ENCODE measurements around the gene PCBP4.

PCBP4 gene

DNA sequence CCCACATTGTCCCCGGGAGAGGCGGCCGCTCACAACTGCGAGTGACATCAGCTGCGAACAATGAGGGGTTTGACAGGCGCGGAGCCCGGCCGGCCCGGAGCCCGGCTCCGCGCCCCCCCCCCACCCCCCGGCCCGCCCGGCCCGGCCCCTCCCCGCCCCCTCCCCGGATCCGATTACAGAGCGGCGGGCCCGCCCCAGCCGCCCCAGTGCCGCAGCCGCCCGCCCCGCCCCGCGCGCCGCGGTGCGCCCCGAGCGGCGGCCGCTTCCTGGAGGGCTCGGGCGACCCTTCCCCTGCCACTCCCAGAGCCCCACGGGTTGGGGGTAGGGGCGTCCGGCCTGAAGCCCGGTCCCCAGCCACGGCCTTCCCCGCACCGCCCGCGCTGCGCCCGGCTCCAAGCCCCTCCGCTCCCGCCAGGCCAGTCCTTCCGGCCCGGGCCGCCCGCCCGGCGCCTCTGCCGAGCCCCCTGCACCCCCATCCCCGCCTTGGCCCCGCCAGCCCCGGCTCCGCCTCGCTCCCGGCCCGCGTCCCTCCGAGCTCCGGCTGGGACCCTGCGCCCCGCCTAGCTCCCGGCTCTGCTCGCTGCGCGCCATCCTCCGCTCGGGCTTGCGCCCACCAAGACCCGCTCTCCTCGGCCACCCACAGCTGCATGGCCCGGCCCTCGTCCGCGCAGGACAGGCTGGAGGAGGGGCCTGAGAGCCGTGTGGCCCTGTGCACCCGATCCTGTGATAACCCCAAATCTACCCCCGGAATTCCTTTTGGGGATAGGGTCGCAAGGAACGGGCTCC, at the start of gene PCBP4:
PCBP4 (minus strand) TSS at position 71 of the 786 bp plus-strand sequence. CDS start 6,214 bp downstream, outside the sequence.
- DNase-seq (ENCODE audit: low read depth in 4 of 4, low spot score in 1 of 4): no peak

DNA sequence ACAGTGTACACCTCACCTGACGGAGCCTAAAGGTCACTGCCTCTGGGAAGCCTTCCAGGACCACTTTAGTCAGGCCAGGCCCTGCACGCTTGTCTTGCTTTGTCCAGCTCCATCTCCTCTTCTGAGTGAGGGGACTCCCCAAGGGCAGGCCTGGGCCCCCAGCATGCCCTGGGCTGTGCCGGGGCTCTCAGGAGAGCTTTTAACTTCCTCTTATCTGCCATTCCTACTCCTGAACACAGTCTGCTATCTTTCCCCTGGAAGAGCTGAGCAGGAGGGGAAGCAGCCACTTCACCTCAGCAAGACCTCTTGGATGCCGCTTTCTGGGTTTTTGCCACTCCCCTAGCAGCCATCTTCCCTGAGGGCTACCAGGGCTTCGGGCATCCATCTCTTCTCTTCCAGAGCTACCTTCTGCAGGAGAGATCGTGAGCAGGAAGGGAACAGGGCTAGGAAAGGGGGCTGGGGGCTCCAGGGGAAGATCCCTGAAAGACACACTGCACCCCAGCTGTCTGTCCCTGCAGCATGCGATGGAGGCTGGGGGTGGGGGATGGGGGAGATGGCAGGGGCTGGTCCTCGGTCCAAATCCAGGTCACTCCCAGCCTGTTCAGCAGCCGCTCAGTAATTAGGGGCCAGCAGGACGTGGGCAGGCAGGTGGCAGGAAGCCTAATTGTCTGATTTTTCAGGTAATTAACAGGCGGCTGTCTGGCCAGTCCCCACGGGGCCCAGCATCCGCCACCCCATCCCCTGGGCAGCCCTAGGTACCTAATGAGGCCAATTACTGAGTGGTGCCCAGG, 48.4 kb upstream of the PCBP4 start:
- no peak for DNase-seq (ENCODE audit: low read depth in 4 of 4, low spot score in 1 of 4)

DNA sequence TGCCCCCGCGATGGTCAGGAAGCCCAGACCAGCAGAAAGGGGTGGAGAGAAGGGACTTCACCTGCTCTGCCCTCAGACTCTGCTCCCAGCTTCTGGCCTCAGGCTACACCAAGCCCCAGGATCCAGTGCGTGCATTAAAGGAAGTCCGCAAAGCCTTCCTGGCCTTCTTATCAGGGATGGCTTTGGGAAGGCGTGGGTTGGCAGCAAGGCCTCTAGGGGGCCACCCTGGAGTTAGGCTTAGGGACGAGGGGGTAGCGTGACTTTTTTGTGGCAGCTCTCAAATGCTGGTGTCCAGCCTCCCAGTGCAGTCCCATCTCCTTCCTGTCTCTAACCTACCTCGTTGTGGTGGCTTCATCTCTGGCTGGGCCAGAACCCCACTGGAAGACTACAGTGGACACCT, 47.4 kb upstream of the PCBP4 start:
- DNase-seq (ENCODE audit: low read depth in 4 of 4, low spot score in 1 of 4): no peak

DNA sequence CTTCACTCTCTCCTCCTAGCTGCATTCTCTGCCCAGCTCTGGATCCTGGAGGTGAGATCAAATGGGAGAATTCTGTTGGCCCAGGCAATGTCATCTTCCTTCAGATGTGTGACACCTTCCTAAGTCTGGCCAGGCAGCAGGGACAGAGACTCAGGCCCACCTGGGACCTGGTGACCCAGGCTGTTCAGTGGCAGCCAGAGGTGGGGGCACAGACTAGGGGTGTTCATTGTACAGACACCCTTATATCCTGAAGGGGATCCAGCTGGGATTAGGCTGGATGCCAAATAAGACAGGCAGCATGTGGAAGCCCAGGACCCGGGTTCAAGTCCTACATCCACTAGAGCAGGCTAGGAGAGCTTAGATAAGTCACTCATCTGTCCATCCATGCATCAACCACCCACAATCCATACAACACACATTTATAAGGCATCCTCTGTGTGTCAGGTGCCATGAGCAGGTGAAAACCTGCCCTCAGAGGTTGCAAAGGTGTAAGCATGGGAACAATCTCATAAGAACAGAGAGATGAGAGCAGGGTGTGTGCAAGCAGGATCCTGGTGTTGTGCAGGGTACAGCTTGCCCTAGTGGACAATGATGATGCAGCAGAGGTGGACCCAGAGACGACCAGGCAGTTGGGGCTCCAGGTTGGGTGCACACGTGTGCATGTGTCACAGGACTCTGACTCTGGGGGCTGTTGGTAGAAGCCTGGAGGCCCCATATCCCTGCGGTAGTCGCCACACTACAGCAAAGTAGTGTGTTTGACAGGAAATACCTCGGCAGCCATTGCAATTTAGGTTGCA, 46.7 kb upstream of the PCBP4 start:
- no peak for DNase-seq (ENCODE audit: low read depth in 4 of 4, low spot score in 1 of 4)

DNA sequence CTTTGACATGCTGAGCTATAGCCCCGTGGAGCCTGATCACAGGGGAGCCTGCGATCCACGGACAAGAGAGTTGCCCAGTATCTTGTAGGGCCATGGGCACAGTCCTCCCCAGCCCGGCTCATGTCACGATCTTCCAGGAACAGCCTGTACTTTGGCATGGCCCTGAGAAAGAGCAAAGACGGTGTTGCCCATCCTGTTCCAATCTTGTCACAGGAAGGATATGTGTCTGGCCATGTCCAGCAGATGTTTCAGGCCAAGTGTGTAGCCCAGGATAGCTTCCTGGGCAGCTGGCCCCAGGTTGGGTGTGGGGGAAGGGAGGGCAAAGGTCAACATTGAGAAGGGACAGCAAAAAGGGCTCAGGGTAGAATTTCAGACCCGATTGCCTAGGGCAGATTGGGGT, 45.4 kb upstream of the PCBP4 start:
- no peak for DNase-seq (ENCODE audit: low read depth in 4 of 4, low spot score in 1 of 4)

DNA sequence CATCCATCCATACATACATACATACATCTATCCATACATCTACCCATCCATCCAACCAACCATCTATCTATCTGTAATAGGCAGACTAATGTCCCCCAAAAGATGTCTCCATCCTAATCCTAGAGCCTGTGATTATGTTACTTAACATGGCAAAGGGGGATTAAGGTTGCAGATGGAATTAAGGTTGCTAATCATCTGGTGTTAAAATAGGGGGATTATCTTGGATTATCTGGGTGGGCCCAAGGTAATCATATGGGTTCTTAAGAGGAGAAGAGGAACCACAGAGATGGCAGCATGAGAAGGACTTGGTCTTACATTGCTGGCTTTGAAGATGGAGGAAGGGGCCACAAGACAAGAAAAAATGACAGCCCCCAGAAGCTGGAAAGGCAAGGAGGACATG, 43.2 kb upstream of the PCBP4 start:
- DNase-seq (ENCODE audit: low read depth in 4 of 4, low spot score in 1 of 4): no peak

DNA sequence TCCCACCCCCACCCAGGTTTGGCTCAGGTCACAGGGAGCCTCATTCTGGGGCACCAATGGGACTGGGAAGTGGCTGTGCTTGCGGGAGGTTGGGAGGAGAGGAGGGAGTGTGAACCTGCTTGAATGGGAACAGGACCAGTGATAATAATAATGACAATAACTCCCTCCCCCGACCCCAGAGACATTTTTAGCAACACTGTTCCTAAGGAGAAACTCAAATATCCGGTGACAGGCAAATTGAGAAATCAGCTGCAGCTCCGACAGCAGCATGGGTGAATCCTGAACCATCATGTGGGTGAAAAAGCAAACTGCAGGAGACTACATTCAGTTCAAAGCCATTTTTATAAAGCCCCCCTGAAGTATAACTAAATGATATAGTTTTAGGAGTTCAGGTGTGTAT, 40.0 kb upstream of the PCBP4 start:
- no peak for DNase-seq (ENCODE audit: low read depth in 4 of 4, low spot score in 1 of 4)

DNA sequence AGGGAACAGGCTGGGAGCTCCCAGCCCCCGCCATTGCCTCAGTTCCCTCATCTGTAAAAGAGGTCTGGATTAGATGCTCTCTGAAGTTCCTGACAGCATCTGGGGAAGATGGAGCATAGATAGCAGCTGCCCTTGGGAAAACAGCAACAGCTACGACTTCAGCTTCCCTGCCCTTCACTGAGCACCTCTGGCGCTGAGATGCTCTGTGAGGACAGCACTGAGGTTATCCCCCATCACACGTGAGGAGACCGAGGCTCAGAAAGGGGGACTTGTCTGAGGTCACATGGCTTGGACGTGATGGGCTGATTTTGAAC, 39.5 kb upstream of the PCBP4 start:
- DNase-seq (ENCODE audit: low read depth in 4 of 4, low spot score in 1 of 4): no peak

DNA sequence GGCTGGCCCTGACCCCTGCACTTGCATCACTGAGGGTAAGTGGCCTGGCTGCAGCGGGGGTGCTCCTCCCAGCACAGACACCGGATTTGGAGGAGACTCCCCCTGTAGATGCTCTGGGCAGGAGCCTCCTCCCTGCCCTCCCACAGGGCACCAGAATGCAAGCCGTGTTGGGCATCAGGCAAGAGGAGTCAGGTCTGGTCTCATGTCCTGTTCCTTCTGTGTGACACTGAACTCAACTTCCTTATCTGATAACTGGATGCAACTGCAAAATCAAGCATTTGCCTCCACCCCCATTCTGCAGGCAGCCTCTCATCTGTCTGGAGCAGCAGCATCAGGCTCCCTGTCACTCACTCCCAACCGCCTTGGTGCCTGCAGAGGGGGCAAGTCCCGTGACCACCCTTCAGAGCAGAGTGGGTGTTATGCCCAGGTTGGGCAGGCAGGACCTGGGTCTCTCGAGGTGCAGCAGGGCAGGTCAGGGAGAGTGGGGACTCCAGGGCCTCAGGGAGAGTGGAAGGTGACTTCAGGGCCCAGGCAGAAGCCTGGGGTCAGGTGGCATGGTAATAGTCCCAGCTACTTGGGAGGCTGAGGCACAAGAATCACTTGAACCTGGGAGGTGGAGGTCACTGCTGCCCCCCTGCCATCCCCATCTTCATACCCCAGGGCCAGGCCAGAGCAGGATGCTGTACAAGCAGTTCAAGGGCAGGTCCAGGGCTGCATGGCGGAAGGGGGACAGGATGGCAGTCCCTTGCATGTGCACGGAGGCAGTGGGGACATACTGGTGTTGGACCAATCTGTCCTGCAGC, 39.0 kb upstream of the PCBP4 start:
- DNase-seq (ENCODE audit: low read depth in 4 of 4, low spot score in 1 of 4): no peak

DNA sequence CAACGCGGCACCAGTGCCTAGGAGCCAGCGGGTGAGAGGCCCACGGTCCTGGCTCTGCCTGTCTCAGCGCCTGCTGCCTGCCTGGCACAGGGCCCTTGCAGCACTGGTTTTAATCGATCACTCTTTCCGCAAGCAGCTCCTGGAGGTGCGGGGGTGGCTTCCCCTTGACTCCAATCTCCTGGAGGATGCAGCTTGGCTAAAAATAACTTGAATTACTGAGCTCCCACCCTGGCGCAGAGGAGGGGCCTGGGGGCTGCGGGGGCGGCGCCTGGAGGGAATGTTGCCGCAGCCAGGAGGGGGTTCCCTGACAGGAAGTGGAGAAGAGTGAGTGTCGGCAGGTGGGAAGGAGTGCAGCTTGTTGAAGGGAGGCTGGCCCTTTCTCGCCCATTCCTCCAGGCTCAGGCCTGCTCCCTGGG, 38.3 kb upstream of the PCBP4 start:
- DNase-seq (ENCODE audit: low read depth in 4 of 4, low spot score in 1 of 4): no peak

DNA sequence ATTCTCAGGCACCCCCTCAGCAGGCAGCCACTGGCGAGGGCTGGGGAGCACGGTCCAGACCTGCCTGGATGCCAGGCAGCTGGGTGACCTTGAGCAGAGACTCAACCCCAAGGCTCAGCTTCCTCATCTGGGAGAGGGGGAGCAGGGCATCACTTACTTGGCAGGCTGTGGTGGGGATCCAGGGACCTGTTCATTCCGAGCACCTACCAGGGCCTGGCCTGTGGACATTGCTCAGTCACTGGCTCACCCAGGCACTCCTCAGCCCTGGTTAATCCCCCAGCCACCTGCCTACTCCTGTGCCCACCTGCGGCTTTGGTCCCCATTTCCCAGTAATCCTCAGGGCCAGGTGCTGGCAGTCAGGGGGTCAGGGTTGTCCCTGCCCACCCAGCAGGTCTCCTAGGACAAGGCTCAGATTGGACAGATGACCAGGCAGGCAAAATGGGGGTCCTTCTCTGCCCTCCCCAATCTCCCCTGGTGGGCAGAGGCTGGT, 37.7 kb upstream of the PCBP4 start:
- DNase-seq (ENCODE audit: low read depth in 4 of 4, low spot score in 1 of 4): no peak

DNA sequence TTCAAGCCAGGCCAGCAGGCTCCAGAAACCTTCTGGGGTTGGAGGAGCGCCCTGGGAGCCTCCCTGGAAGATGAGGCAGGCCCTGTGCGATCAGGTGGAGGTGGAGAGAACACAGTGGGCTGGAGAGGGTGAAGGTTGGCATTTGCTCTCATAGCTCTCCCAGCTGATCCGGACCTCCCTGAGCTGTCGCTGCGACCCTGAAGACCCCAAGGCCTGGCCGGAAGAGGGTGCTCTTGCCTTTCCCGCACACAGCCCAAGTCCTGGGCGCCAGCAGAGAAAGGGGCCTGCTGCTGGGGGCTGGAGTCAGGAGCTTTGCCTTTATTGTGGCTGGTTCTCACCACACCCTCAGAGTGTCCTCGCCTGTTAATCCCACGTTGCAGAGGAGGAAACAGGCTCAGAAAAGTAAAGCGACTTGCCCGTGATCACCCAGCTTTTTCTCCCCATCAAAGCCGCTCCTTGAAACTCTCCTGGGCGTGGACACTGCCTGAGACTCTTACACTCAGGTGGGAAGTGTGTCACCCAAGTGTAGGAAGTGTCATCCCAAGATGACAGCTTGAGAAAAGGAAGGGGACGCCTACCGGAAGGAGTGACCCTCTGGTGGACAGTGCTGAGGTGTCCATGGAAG, 37.0 kb upstream of the PCBP4 start:
- no peak for DNase-seq (ENCODE audit: low read depth in 4 of 4, low spot score in 1 of 4)

DNA sequence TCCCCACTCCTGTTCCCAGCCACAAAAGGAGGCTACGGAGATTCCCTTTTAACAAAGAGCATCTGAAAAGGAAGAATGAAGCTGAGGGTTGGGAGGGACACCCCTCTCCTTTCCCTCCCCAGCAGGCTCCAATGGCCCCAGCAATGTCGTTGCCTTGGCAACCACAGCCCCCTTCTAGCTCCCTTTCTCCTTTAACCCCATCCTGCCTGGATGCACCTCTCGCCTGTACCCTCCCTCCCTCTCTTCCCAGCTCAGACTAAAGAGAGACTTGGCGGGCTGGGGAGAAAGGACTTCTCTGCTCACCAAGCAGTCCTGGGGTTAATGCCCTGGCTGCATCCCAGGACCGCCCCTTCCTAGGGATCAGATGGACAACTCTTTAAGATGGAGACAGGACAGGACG, 35.5 kb upstream of the PCBP4 start:
- no peak for DNase-seq (ENCODE audit: low read depth in 4 of 4, low spot score in 1 of 4)

DNA sequence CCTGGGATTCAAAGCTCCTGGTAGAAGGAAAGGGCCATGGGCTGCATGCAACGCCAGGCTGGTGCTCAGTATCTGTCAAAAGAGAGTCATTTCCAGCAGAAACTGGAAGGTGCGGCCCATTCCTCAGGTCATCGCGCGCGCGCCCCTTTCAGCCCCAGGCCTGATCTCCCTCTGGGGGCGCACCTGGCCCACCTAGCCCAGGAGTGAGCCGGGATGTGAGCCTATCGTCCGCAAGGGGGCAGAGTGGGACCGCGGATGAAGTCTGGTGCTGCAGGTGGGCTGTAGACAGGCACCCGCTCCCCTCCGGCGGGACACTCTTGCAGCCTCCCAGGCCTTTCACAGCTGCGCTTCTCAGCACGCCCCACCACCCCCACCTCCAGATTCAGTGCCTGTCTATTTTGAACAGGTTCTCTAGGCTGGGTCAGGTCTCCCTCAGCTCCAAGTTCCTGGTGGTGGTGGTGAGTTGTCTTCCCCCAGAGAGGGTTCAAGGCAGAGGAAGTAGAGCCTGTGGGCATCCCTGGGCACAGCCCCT, 34.3 kb upstream of the PCBP4 start:
- DNase-seq (ENCODE audit: low read depth in 4 of 4, low spot score in 1 of 4): peak; percentile 65 to 77 (median 70)

DNA sequence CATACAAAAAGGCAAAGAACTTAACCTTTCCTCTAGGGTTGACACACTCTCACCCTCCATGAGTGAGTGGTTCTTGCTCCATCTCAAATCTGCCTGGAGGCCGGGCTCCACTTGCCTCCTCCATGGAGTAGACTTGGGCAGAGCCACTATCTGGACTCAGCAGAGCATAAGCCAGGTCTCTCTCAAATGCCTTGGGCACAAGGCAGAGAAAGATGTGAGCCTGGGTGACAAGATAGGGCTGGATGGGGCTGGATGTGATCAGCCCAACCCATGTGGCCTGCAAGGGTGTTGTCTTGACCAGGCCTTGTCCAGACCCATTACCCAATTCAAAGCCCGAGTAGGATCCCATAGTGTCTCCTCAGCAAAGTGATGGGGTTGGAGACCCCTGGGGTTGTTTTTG, 32.6 kb upstream of the PCBP4 start:
- DNase-seq (ENCODE audit: low read depth in 4 of 4, low spot score in 1 of 4): no peak

DNA sequence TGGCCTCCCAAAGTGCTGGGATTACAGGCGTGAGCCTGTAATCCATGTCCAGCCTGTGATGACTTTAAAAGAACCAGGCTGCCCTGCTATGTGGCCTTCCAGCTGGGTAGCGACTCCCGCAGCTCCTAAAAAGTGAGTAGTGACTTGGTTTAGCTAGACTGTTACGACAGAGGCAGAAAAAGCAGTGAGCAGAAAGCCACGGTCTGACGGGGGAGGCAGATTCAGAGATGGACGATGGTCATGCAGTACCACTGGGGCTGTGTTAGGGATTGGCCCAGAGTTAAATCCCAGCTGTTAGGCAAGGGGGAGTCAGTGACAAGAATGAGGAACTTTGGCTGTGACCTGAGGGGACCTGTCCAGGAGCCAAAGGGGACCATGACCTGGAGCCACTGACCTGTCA, 31.5 kb upstream of the PCBP4 start:
- no peak for DNase-seq (ENCODE audit: low read depth in 4 of 4, low spot score in 1 of 4)

DNA sequence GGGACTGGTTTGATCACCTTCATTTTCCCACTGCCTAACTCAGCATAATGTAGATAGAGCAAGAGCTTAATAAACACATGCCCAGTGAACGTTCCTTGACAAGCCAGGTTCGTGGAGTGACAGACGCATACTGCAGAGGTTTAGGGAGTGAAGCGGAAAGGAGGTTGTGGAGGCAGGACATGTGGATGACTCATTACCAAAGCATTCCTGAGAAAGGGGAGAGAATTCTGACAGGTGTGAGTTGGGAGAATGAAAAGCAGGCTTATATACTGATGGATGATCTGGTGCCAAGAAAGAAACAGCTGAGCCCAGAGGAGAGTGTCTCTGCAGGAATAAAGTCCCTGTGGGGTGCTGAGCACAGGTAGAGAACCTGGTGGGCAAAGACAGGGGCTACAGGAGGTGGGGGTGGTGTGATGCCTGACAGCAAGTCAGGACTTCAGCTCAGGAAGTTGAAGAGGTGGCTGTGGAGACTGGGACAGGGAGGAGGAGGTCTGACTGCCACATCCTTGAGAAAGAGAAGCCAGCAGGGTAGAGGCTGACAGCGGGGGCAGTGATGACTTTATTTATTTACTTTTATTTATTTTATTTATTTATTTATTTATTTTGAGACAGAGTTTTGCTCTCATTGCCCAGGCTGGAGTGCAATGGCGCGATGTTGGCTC, 30.8 kb upstream of the PCBP4 start:
- no peak for DNase-seq (ENCODE audit: low read depth in 4 of 4, low spot score in 1 of 4)

DNA sequence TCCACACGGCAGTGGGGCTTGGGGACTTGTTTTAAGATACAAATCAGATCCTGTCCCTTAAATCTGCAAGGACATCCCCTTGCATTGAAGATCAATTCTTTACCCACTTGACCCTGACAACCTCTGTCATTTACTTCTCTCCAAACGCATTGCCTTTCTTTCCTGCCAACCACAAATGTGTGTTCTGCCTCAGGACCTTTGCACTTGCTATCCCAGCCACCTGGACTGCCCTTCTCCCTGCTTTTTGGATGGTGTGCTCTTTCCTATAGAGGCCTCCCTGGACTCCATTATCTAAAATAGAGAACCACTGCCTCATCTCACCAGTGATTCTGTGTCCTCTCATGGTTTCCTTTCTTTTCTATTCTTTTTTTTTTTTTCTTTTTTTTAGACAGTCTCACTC, 29.9 kb upstream of the PCBP4 start:
- no peak for DNase-seq (ENCODE audit: low read depth in 4 of 4, low spot score in 1 of 4)

DNA sequence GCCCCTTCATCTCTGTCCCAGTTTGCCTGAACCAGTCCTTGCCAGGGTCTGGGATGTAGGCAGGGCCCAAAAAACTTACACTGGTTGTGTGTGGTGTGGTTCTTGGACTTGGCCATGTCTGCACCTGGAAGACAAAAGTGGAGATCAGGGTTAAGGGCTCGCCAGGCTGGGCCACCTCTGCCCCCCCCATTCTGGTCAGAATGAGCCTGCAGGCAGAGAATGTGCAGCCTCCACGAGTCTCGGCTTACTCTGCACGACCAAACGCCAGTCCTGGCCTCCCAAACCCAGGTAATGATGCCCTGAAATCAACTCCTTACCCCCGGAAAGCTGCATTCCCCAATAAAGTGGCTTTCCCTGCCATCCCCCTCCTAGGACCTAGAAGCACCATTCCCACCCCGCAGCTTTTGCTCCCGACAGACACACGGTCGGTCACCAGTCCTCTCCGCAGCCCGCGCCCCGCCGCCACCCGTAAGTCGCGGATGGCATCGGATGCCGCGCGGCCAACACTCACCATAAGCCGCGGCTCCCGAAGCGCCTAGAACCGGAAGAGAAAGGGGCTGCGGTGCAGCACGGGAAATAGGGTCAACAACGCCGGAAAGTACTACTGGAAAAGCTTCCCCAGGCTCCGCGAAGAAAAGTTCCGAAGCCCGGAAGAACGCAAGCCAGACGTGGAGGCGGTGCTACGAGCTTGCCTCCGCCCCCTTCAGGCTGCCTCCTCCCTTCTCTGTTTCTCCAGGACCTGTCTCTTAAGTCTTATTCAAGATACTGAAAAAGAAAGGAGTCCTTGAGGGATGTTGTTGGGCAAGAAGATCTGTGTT, 28.3 kb upstream of the PCBP4 start, which contains the start of gene RPL29:
RPL29 (minus strand) TSS at position 550 of the 818 bp plus-strand sequence; CDS start at position 116, 434 bp downstream.
- DNase-seq (ENCODE audit: low read depth in 4 of 4, low spot score in 1 of 4): peak; percentile 70 to 83 (median 82)

Data from stimulated activated CD4-positive, alpha-beta T cell treated with anti-CD3 and anti-CD28 coated beads, Interleukin-1b, Interleukin-23, amount 100 ng/mL, for 24 hours (primary cell).